Liver (tissue), 9 donors: ENCODE data around the gene MADD. TPM values are rescaled to one million over a fixed set of nuclear protein-coding genes. Genes with fewer than 3 reads are reported as not detected.

ENCODE experiments used
- DNase-seq: peaks from one replicate; pipeline ENCODE4 v3.0.0-alpha.2; 2017; ENCODE audit warnings: low spot score
- H3K27ac ChIP-seq, 2 donors: one replicate each; pipeline ENCODE4 v1.7.0; 2013; ENCODE audit warnings: inconsistent platforms in 2 of 2, low read length in 2 of 2, control low read depth in 1 of 2, low read depth in 1 of 2, mild to moderate bottlenecking in 1 of 2
- H3K27me3 ChIP-seq, 4 donors: one replicate each; pipeline versions ENCODE4 v1.6.1 to v1.7.0; 2013; ENCODE audit warnings: low read length in 3 of 4, inconsistent platforms in 1 of 4, mild to moderate bottlenecking in 1 of 4, moderate library complexity in 1 of 4; ENCODE audit not compliant: control insufficient read depth in 4 of 4, insufficient read depth in 4 of 4
- H3K36me3 ChIP-seq, 4 donors: one replicate each; pipeline versions ENCODE4 v1.6.1 to v1.7.0; 2013; ENCODE audit warnings: low read length in 3 of 4, mild to moderate bottlenecking in 3 of 4, low read depth in 1 of 4, moderate library complexity in 1 of 4; ENCODE audit not compliant: control insufficient read depth in 4 of 4, insufficient read depth in 3 of 4
- H3K4me1 ChIP-seq, 4 donors: one replicate each; pipeline versions ENCODE4 v1.6.1 to v1.7.0; 2013; ENCODE audit warnings: low read length in 3 of 4, mild to moderate bottlenecking in 3 of 4, moderate library complexity in 1 of 4; ENCODE audit not compliant: control insufficient read depth in 4 of 4, insufficient read depth in 4 of 4
- H3K4me3 ChIP-seq, 3 donors: one replicate each; pipeline versions ENCODE4 v1.6.1 to v1.7.0; 2013; ENCODE audit warnings: low read length in 3 of 3, control low read depth in 1 of 3, low read depth in 1 of 3, mild to moderate bottlenecking in 1 of 3
- H3K9ac ChIP-seq, 2 donors: one replicate each; pipeline ENCODE4 v1.7.0; 2013; ENCODE audit warnings: low read length in 2 of 2, mild to moderate bottlenecking in 2 of 2, moderate library complexity in 2 of 2, control low read depth in 1 of 2, low read depth in 1 of 2
- H3K9me3 ChIP-seq, 4 donors: one replicate each; pipeline versions ENCODE4 v1.6.1 to v1.7.0; 2013; ENCODE audit warnings: low read length in 3 of 4; ENCODE audit not compliant: control insufficient read depth in 4 of 4
- ATF3 ChIP-seq: IDR thresholded peaks from 2 replicates; pipeline ENCODE4 v1.6.1; 2016; ENCODE audit warnings: antibody characterized with exemption
- CTCF ChIP-seq: fragments of 150-350 bp; IDR thresholded peaks from 2 replicates; pipeline ENCODE4 v1.5.1; 2017; ENCODE audit warnings: improper control_type of control experiment, low read depth, low read length; ENCODE audit not compliant: missing input control
- EGR1 ChIP-seq, 2 donors: IDR thresholded peaks; 2 replicates each; pipeline ENCODE4 v1.6.1; 2016 to 2018; ENCODE audit warnings: antibody characterized with exemption in 2 of 2, low read depth in 2 of 2
- GABPA ChIP-seq, 2 donors: IDR thresholded peaks in 1 of 2; conservative IDR thresholded peaks in 1 of 2; 2 replicates each; pipeline ENCODE4 v1.6.1; 2016; ENCODE audit warnings: antibody characterized with exemption in 2 of 2, mild to moderate bottlenecking in 1 of 2, moderate library complexity in 1 of 2
- HNF4G ChIP-seq: IDR thresholded peaks from 2 replicates; pipeline ENCODE4 v1.6.1; 2016; ENCODE audit warnings: antibody characterized with exemption
- JUND ChIP-seq, 2 donors: IDR thresholded peaks; 2 replicates each; pipeline ENCODE4 v1.6.1; 2016; ENCODE audit warnings: antibody characterized with exemption in 2 of 2
- NR2F2 ChIP-seq: IDR thresholded peaks from 2 replicates; pipeline ENCODE4 v1.6.1; 2016; ENCODE audit warnings: antibody characterized with exemption
- RAD21 ChIP-seq, 2 donors: IDR thresholded peaks; 2 replicates each; pipeline ENCODE4 v1.6.1; 2016; ENCODE audit warnings: antibody characterized with exemption in 2 of 2, mild to moderate bottlenecking in 2 of 2
- REST ChIP-seq: IDR thresholded peaks from 2 replicates; pipeline ENCODE4 v1.6.1; 2016; ENCODE audit warnings: antibody characterized with exemption, mild to moderate bottlenecking
- RXRA ChIP-seq, 2 donors: IDR thresholded peaks; 2 replicates each; pipeline ENCODE4 v1.6.1; 2017 to 2018; ENCODE audit warnings: antibody characterized with exemption in 2 of 2, mild to moderate bottlenecking in 1 of 2
- ZBTB33 ChIP-seq: IDR thresholded peaks from 2 replicates; pipeline ENCODE4 v1.6.1; 2016; ENCODE audit warnings: antibody characterized with exemption
- WGBS: extraction: QIAGEN DNeasy Blood & Tissue Kit; methylation state at CpG from one replicate; pipeline ENCODE4 v1.1.7; 2013; 5-methylcytosine and 5-hydroxymethylcytosine counted together
- polyA plus RNA-seq, 2 donors: library from polyadenylated mRNA; stranded (reverse) in 1 of 2; unstranded in 1 of 2; fragments of 200-250 nt in 1 of 2; fragments of >200 nt in 1 of 2; fragmentation: Nextera tagmentation in 1 of 2; extraction: Ambion mirVana in 1 of 2; gene quantifications; one replicate each; pipeline versions ENCODE4 v1.2.1 to v1.2.3, GENCODE V29; 2013 to 2015
- total RNA-seq, 2 donors: library from RNA; depleted of rRNA; stranded (reverse); fragments of >200 nt; gene quantifications; one replicate each; pipeline ENCODE4 v1.2.3, GENCODE V29; 2014
- donor health status: healthy.
- donor health status: healthy.
- donor health status: healthy.
- donor health status: healthy.
- donor health status: healthy.

MADD gene
- total and polyA plus RNA-seq, 4 donors = 9.9 to 20.5 (median 11.1) TPM

GRCh38 chr11:47258317-47258902 lies 11.5 kb upstream of the MADD start:
- 29% methylated on average over 11 of the region's 11 CpGs for WGBS
- H3K4me1 ChIP-seq = peaks cover 14 to 57% (median 44%) of the 10 kb centered on the region in 4 donors
- TF ChIP-seq JUND (IDR thresholded peaks at IDR 0.05) (no peak), RXRA (IDR thresholded peaks at IDR 0.05) (no peak), ZBTB33 (no peak), HNF4G (no peak), ATF3 (no peak), NR2F2 (no peak)
- H3K36me3 ChIP-seq = peaks cover 0 to 8% (median 6%) of the 10 kb centered on the region in 4 donors
- no peaks in the 10 kb centered on the region for H3K27me3 ChIP-seq
- H3K9me3 ChIP-seq = no peaks in the 10 kb centered on the region
- H3K4me3 ChIP-seq = peak overlapping the region; percentile 53 to 65 (median 59)
- DNase-seq = no peak
- peak overlapping the region; percentile 86 to 89 for H3K27ac ChIP-seq
- peak overlapping the region; percentile 45 to 66 for H3K9ac ChIP-seq

- no peaks in the 10 kb centered on the region for H3K9me3 ChIP-seq
- peaks cover 0 to 12% (median 7%) of the 10 kb centered on the region in 4 donors for H3K36me3 ChIP-seq
- H3K9ac ChIP-seq = peak overlapping the region in 1 of 2 donors; percentile 21
- H3K27ac ChIP-seq = peak overlapping the region in 1 of 2 donors; percentile 25
- peaks cover 14 to 48% (median 35%) of the 10 kb centered on the region in 4 donors for H3K4me1 ChIP-seq
- no peak for DNase-seq
- 39% methylated on average over 10 of the region's 10 CpGs for WGBS
- no peak for TF ChIP-seq NR2F2
- peak; percentile 92 to 94 for TF ChIP-seq RAD21 (IDR thresholded peaks at IDR 0.05)
- peak; percentile 61 for TF ChIP-seq CTCF
- H3K4me3 ChIP-seq = no peak overlapping the region
- no peaks in the 10 kb centered on the region for H3K27me3 ChIP-seq
These were observed 10.5 kb upstream of the MADD start for GRCh38 chr11:47259232-47259977.

- DNase-seq = no peak
- TF ChIP-seq REST (no peak), EGR1 (IDR thresholded peaks at IDR 0.05; ENCODE audit: low read depth in 2 of 2) (no peak), NR2F2 (no peak), GABPA (IDR thresholded peaks at IDR 0.05 in 1 of 2, conservative IDR thresholded peaks at IDR 0.05 in 1 of 2) (no peak)
- Histone ChIP-seq H3K9ac (no peak overlapping the region), H3K9me3 (no peaks in the 10 kb centered on the region), H3K4me1 (peaks cover 7 to 38% (median 26%) of the 10 kb centered on the region in 4 donors), H3K4me3 (no peak overlapping the region), H3K27me3 (no peaks in the 10 kb centered on the region), H3K36me3 (peaks cover 0 to 12% (median 7%) of the 10 kb centered on the region in 4 donors), H3K27ac (no peak overlapping the region)
- 93% methylated on average over 19 of the region's 19 CpGs for WGBS
These were observed 9.6 kb upstream of the MADD start for GRCh38 chr11:47260366-47260765.
